K562 (cell line): ENCODE data around the gene RXRB. TPM values are rescaled to one million over a fixed set of nuclear protein-coding genes. Genes with fewer than 3 reads are reported as not detected.

ENCODE experiments used
- ARID3B ChIP-seq: fragments of 250-450 bp; sonication (Bioruptor Pico); IDR thresholded peaks from 2 replicates; pipeline ENCODE4 v1.4.0; 2020; ENCODE audit warnings: borderline replicate concordance
- BRF2 ChIP-seq: IDR thresholded peaks from 3 replicates; pipeline ENCODE4 v1.6.1; 2011; ENCODE audit warnings: borderline replicate concordance, mild to moderate bottlenecking; ENCODE audit not compliant: insufficient read length, insufficient read depth
- CBX5 ChIP-seq: IDR thresholded peaks from 2 replicates; pipeline ENCODE4 v1.6.1; 2014; ENCODE audit warnings: low read depth, borderline replicate concordance
- CREB3L1 ChIP-seq: fragments of 450-650 bp; IDR thresholded peaks from 2 replicates; pipeline ENCODE4 v1.6.1; 2014; ENCODE audit warnings: low read depth, mild to moderate bottlenecking, moderate library complexity, borderline replicate concordance
- GABPB2 ChIP-seq: fragments of 250-450 bp; sonication (Bioruptor Pico); conservative IDR thresholded peaks from 2 replicates; pipeline ENCODE4 v1.5.1; 2021; ENCODE audit warnings: mild to moderate bottlenecking
- HEY1 ChIP-seq: fragments of 250-450 bp; sonication (Bioruptor Pico); IDR thresholded peaks from 2 replicates; pipeline ENCODE4 v1.5.0; 2020; ENCODE audit warnings: mild to moderate bottlenecking, moderate library complexity, borderline replicate concordance
- POLR2AphosphoS2 ChIP-seq: IDR thresholded peaks from 2 replicates; pipeline ENCODE4 v1.6.1; 2012; ENCODE audit warnings: low read length, improper control_type of control experiment
- PRMT5 ChIP-seq: sonication (generic); formaldehyde crosslinking; IDR thresholded peaks from 2 replicates; pipeline ENCODE4 v1.5.0; 2020; ENCODE audit warnings: missing genetic modification reagents
- SETDB1 ChIP-seq: IDR thresholded peaks from one replicate; pipeline ENCODE4 v1.6.1; 2012; ENCODE audit warnings: low read length, control low read depth, inconsistent platforms
- SRSF7 ChIP-seq: fragments of 200-400 bp; formaldehyde crosslinking; optimal IDR thresholded peaks from 2 replicates; pipeline ENCODE3; 2017; ENCODE audit warnings: mild to moderate bottlenecking, low read depth, low read length
- STAT5A ChIP-seq: IDR thresholded peaks from 2 replicates; pipeline ENCODE4 v1.6.1; 2012; ENCODE audit warnings: low read length, inconsistent platforms, borderline replicate concordance
- TAL1 ChIP-seq: fragments of 450-650 bp; IDR thresholded peaks from 2 replicates; pipeline ENCODE4 v1.6.1; 2016; ENCODE audit warnings: mild to moderate bottlenecking
- THRA ChIP-seq: fragments of 450-650 bp; IDR thresholded peaks from 2 replicates; pipeline ENCODE4 v1.6.1; 2017; ENCODE audit warnings: mild to moderate bottlenecking, moderate library complexity
- ZMIZ1 ChIP-seq, 2 experiments: fragments of 150-350 bp in 1 of 2; IDR thresholded peaks; 2 replicates each; pipeline ENCODE4 v1.6.1; 2012 to 2016; ENCODE audit warnings: low read depth in 2 of 2, low read length in 2 of 2, mild to moderate bottlenecking in 1 of 2, moderate library complexity in 1 of 2
- ZNF274 ChIP-seq: IDR thresholded peaks from 2 replicates; pipeline ENCODE4 v1.6.1; 2011; ENCODE audit warnings: low read depth, mild to moderate bottlenecking, low read length, moderate library complexity, borderline replicate concordance
- ZNF449 ChIP-seq: fragments of 250-450 bp; sonication (Bioruptor Pico); IDR thresholded peaks from 2 replicates; pipeline ENCODE4 v1.8.0; 2022; ENCODE audit warnings: moderate library complexity, mild to moderate bottlenecking, inconsistent platforms
- polyA plus RNA-seq, 8 experiments: library from polyadenylated mRNA; depleted of rRNA in 4 of 8; stranded (reverse) in 5 of 8; unstranded in 3 of 8; fragments of >200 nt; fragmentation: Nextera tagmentation in 2 of 8; fragmentation: Illumina TruSeq in 1 of 8; extraction: Ambion mirVana in 2 of 8; extraction: Trizol in 1 of 8; gene quantifications; 2 replicates each; pipeline versions ENCODE4 v1.2.1 to v1.2.3, GENCODE V29; 2011 to 2014; ENCODE audit warnings: inconsistent platforms in 1 of 8, missing spikeins in 1 of 8
- total RNA-seq, 7 experiments: library from RNA; depleted of rRNA in 6 of 7; stranded (reverse); fragments of >200 nt in 6 of 7; fragmentation: Illumina TruSeq in 2 of 7; extraction: Trizol in 2 of 7; gene quantifications; 2 replicates each; pipeline versions ENCODE4 v1.2.1 to v1.2.3, GENCODE V29; 2011 to 2021; ENCODE audit warnings: low replicate concordance in 1 of 7

RXRB gene
- total and polyA plus RNA-seq, 9 of the 15 experiments (the other 6 are each of a cell fraction or from before 2014, with no cell fraction given), result 0.76 to 35.5 (median 18.4) TPM

GRCh38 chr6:33204415-33205190 lies 4.1 kb upstream of the RXRB start, which contains the start of gene HSD17B8 (continued):
- TF ChIP-seq ZNF449 (CRISPR knock-in tag) (no peak), SRSF7 (no peak), SETDB1 (no peak), POLR2AphosphoS2 (peak; percentile 99), THRA (no peak), TAL1 (no peak), GABPB2 (CRISPR knock-in tag) (0 out of 2 replicates have a peak, but pooled peaks have one; percentile 18), ZMIZ1 (IDR thresholded peaks at IDR 0.05; ENCODE audit: low read depth in 2 of 2, low read length in 2 of 2) (no peak), HEY1 (no peak), CREB3L1 (no peak), PRMT5 (no peak), ARID3B (CRISPR knock-in tag) (no peak), ZNF274 (no peak), STAT5A (no peak), CBX5 (no peak), BRF2 (no peak)
